ENCODE data around the gene LZTR1. TPM values are rescaled to one million over a fixed set of nuclear protein-coding genes. Genes with fewer than 3 reads are reported as not detected.
A peak's percentile ranks its signal among the peaks of the same experiment; 100 is the strongest.

The LZTR1 gene
- total RNA-seq, 1 donor from 2014 or later, result 18.1 TPM

- H3K4me1 ChIP-seq, result peaks cover 12% of the 10 kb centered on the region
- DNase-seq, result peak; percentile 49
- no peaks in the 10 kb centered on the region for H3K36me3 ChIP-seq
- H3K4me3 ChIP-seq, result no peak overlapping the region
- H3K9me3 ChIP-seq (replicated peaks), result no peaks in the 10 kb centered on the region
- TF ChIP-seq, protein P1, sequence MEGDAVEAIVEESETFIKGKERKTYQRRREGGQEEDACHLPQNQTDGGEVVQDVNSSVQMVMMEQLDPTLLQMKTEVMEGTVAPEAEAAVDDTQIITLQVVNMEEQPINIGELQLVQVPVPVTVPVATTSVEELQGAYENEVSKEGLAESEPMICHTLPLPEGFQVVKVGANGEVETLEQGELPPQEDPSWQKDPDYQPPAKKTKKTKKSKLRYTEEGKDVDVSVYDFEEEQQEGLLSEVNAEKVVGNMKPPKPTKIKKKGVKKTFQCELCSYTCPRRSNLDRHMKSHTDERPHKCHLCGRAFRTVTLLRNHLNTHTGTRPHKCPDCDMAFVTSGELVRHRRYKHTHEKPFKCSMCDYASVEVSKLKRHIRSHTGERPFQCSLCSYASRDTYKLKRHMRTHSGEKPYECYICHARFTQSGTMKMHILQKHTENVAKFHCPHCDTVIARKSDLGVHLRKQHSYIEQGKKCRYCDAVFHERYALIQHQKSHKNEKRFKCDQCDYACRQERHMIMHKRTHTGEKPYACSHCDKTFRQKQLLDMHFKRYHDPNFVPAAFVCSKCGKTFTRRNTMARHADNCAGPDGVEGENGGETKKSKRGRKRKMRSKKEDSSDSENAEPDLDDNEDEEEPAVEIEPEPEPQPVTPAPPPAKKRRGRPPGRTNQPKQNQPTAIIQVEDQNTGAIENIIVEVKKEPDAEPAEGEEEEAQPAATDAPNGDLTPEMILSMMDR (IDR thresholded peaks at IDR 0.05; ENCODE audit: borderline replicate concordance), result no peak
- H3K27ac ChIP-seq (replicated peaks), result no peak overlapping the region
- peaks cover 37% of the 10 kb centered on the region for H3K27me3 ChIP-seq (ENCODE audit: low read depth)
- intact Hi-C loops (cut with micrococcal nuclease), result no loop called here
These were observed 44.9 kb downstream of the LZTR1 start for GRCh38 chr22:21026783-21027692.

DNA sequence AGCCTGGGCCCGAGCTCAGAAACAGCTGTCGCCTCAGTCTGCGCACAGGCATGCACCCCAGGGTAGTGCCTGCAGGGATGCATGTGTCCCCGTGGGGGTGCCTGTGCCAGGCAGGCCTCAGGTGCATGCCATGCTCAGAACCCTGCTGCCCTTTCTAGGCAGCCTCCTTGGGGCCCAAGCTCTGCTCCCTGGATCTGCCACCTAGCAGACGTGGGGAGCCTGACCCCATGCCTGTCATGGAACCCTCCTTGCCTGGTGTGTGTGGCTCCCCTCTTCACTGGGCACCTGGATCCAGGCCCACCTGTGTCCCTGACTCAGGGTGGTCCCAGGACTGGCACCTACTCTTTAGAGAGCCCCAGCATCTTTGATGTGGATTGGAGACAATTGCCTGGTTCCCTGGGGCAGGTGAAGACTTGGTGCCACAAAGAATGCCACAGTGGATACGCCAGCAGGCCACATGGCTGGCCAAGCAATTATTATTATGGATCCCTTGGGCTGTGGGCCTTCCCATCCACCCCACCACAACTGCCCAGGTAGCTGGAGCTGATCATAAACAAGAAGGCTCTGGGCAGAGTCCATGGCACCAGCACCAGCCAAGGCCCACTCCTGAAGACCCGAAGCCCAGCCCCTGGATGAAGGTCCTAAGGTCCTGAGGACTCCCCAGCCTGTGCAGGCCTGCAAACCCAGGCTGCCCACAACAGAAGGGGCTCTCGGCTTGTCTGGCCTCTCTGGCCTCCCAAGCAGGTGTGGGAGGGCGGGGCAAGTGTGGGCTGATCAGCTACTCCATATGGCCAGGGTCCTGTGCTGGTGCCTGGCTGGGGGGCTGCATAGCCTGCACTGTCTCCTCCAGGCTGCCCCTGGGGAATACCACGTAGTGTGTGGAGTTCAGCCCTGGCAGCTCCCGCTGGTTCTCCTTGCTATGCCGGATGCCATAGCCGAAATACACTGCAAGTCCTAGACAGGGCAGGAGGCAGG lies 46.5 kb downstream of the LZTR1 start:
- DNase-seq, result no peak
- TF ChIP-seq, protein P1 (IDR thresholded peaks at IDR 0.05; ENCODE audit: borderline replicate concordance), result no peak
- intact Hi-C loops (cut with micrococcal nuclease), result no loop called here
- Histone ChIP-seq H3K4me1 (peaks cover 18% of the 10 kb centered on the region), H3K4me3 (no peak overlapping the region), H3K27ac (replicated peaks) (no peak overlapping the region), H3K9me3 (replicated peaks) (no peaks in the 10 kb centered on the region), H3K27me3 (ENCODE audit: low read depth) (peaks cover 52% of the 10 kb centered on the region), H3K36me3 (no peaks in the 10 kb centered on the region)

DNA sequence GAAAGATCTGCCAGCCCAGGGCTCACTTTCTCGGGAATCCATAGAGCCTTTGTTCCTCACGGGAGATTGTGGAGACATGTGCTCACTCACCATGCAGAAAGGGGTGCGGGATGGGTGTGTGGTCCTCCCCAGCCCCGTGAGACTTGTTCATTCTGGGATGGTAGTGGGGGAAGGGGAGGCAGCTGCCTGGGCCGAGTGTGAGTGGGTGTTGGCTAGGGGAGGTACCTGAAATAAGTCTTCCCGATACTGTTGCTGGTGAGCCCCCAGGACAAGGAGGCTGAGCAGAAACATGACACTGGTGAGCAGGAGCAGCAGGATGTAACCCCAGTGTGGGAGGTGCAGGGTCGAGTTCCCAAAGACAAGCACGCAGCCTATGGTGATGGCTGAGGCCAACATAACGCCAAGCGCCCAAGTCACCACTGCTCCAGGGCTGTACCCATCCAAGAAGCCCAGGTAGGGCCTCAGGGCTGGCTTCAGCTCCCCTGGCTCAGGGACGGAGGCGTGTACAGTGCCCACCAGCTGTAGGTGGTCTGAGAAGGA lies 47.5 kb downstream of the LZTR1 start:
- Histone ChIP-seq H3K4me3 (no peak overlapping the region), H3K36me3 (no peaks in the 10 kb centered on the region), H3K27me3 (ENCODE audit: low read depth) (peaks cover 56% of the 10 kb centered on the region), H3K27ac (replicated peaks) (no peak overlapping the region), H3K4me1 (peaks cover 18% of the 10 kb centered on the region), H3K9me3 (replicated peaks) (no peaks in the 10 kb centered on the region)
- TF ChIP-seq, protein P1 (IDR thresholded peaks at IDR 0.05; ENCODE audit: borderline replicate concordance), result no peak
- intact Hi-C loops (cut with micrococcal nuclease), result no loop called here
- no peak for DNase-seq

- Histone ChIP-seq H3K36me3 (no peaks in the 10 kb centered on the region), H3K4me1 (peaks cover 18% of the 10 kb centered on the region), H3K27me3 (ENCODE audit: low read depth) (peaks cover 56% of the 10 kb centered on the region), H3K9me3 (replicated peaks) (no peaks in the 10 kb centered on the region), H3K4me3 (no peak overlapping the region), H3K27ac (replicated peaks) (no peak overlapping the region)
- intact Hi-C loops (cut with micrococcal nuclease), result no loop called here
- TF ChIP-seq, protein P1 (IDR thresholded peaks at IDR 0.05; ENCODE audit: borderline replicate concordance), result no peak
- no peak for DNase-seq
These were observed 47.9 kb downstream of the LZTR1 start for GRCh38 chr22:21030032-21030431.

All from left ventricle myocardium inferior (tissue), 1 donor.